Suppressor macrophage treated with lipopolysaccharide for 4 hours (primary cell): ENCODE measurements around the gene WASF3.
A peak's percentile ranks its signal among the peaks of the same experiment; 100 is the strongest.

Experiments used
- DNase-seq: peaks from one replicate; pipeline ENCODE4 v3.0.0-alpha.2; 2020

WASF3 gene

GRCh38 chr13:26557393-26558073 is at the start of gene WASF3:
Gene WASF3, plus strand, starts transcription at chr13:26557683. Its CDS starts 84,588 bp downstream, at chr13:26642271.
- DNase-seq = peak; percentile 32

DNA sequence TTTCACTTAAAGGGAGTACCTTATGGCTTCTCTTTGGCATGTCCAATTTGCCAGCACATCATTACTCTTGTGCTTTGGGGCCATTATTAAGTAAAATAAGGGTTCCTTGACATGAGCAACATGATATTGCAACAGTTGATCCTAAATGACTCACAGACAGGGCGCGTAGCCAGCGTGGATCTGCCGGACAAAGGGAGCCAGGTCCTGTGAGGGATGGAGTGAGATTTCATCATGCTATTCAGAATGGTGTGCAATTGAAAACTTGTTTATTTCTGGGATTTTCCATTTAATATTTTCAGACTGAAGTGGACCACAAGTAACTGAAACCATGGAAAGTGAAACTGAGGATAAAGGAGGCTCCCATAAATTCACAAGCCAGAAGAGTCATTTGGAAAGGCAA is 48.6 kb upstream of the WASF3 start:
- DNase-seq = no peak

DNA sequence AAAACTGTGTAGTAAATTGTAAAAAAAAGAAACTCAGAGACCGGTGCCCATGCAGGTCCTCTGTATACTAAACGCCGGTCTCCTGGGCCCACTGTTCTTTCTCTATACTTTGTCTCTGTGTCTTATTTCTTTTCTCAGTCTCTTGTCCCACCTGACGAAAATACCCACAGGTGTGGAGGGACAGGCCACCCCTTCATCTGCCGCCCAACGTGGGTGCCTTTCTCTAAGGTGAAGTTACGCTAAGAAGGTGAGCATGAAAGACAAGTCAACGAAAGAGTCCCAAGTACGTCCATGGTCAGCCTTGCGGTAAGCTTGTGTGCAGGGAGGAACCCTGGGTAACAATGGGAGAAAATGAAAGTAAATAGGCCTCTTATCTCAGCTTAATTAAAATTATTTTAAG is 48.0 kb upstream of the WASF3 start:
- DNase-seq = no peak

- no peak for DNase-seq
Measured at GRCh38 chr13:26513931-26514330, 43.6 kb upstream of the WASF3 start.

- DNase-seq = no peak
Measured at GRCh38 chr13:26515721-26516120, 41.8 kb upstream of the WASF3 start.

GRCh38 chr13:26517936-26518335 is 39.5 kb upstream of the WASF3 start:
- no peak for DNase-seq

GRCh38 chr13:26518451-26518959 is 39.0 kb upstream of the WASF3 start:
- no peak for DNase-seq

DNA sequence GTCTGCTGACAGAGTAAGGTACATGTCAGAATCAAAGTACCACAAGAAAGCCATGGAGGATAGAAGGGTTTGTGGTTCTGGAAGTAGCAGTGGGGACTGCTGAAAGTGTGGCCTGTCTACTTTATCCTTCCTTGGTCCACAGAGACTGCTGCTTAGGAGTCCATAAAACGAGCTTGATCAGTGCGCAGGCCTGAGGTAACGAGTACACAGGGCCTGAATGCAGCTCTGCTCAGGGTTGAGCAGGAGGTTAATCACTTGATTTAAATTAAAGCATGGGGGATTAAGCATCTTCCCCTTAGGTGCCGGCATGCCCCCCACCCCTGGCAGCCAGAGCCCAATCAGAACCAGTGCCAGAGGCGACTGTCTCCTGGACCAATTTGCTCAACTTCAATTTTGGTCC is 34.9 kb upstream of the WASF3 start:
- DNase-seq = no peak

DNA sequence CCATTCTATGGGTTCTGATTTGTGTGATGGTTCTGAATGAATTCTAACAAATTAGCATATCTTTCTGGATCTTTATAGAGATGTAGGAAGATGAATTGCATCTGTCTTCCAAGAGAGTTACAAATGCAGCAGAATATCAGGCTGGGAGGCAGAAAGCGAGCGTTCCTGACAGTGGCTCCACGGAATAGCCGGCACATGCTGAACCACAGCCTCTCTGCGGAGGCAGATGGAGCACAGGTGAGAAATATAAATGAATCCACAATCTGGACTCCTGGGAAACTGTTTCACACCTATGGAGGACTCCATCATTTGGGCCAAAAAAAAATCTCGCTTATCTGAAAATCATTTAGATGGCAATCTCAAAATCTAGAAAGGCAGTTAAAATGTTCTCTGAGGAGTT is 34.5 kb upstream of the WASF3 start:
- no peak for DNase-seq

DNA sequence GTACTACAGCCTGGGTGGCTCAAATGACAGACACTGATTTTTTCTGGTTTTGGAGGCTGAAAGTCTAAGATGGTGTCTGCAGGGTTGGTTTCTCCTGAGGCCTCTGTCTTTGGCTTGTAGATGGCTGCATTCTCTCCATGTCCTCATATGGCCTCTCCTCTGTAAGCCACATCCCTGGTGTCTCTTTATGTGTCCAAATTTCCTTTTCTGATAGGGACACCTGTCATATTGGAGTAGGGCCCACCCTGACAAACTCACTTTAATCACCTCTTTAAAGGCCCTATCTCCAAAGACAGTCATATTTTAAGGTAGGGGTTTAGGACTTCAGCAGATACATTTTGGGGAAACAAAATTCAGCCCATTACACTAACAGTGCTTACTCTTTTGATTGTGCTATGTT is 32.0 kb upstream of the WASF3 start:
- DNase-seq = no peak

DNA sequence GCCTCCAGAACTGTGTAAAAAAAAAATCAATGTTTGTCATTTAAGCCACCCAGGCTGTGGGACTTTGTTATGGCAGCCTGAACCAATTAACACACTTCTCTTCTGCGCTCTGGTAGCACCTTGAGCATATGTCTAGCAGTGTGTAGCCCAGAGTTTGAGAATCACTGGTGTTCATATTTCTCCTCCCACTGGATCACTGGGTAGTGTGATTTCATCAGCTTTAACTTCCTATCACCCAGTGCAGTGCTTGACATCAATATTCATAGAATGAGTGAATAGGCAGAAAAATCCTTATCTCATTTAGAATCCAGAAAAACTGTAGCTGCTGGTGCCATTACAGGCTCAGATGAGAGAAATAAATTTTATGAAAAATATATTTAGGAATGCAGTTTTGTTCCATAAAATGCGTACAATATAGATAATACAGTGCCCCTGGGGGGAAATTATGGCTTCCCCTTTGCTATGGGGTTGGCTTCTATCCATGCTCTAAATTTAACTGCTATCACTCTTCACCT is 30.7 kb upstream of the WASF3 start:
- no peak for DNase-seq

GRCh38 chr13:26528527-26528926 is 29.0 kb upstream of the WASF3 start:
- DNase-seq = no peak

- DNase-seq = peak; percentile 3
Measured at GRCh38 chr13:26529441-26529840, 28.0 kb upstream of the WASF3 start.

DNA sequence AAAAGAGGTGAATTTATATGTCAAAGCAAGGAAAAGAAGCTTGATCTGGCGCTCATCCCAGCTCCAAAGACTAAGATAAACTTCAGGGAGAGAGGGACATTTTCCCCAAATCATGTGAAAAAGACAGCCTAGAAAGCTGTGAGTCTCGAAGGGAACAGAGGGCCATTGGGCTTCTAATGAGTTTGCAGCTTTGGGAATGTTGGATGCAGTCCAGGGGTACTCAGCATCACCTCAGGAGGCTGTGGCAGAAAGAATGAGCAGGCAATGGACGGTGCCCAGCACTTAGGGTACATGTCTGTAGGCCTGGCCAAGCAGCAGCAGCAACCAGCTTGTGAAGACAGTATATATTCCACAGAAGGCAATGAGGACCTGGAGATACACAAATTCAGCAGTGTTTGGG is 25.7 kb upstream of the WASF3 start:
- DNase-seq = no peak

DNA sequence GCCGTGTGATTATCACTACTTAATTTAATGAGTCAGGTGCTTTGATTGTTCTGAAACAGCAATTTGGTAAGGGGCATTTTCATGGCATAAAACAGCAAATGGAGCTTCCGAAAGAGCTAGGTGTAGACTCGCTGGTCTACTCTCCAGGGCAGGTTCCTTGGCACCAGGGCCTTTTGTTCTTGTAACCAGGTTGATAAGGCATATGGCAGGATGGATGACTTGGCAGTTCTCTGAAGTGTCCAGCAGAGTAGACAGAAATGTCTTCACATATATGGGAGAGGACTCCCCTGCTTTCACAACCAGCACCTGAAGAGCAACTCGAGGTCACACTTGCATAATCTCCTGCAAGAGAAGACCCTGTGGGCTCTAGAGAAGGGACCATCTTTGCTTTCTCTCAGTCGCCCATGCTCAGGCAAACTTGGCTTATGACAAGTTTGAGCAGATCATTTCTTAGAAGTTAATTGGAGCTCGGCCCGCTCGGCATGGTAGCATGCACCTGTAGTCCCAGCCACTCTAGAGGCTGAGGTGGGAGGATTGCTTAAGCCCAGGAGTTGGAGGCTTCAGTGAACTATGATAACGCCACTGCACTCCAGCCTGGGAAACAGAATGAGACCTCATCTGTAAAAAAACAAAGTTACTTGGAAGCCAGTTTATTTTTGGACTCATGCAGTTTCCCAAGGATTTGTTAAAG is 23.3 kb upstream of the WASF3 start:
- no peak for DNase-seq

GRCh38 chr13:26538363-26539317 is 18.8 kb upstream of the WASF3 start:
- DNase-seq = no peak

DNA sequence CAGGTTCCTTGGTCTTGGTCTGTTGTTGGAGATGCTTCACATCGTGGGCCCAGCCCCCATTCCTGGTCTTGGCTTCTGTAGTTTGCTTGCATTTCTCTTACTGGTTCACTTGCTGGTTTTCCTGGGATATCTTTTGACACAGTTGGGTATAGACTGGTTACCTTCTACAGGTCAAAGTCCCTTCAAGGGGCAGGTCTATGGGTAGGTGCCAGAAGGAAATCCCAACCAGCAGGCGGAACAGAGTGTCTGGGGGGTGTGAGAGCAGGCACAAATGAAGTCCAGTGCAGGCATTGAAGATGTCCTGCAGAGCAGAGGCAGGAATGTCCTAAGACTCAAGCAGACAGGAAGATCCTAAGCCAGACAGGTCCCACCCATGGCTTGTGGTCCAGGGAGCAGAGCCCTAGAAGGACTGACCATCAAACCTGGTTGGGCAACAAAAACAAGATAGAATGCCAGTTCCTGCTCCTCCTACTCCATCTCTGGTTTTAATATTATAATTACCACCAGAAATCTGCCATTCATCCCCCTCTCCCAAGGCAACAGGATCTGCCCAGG is 17.7 kb upstream of the WASF3 start:
- no peak for DNase-seq

DNA sequence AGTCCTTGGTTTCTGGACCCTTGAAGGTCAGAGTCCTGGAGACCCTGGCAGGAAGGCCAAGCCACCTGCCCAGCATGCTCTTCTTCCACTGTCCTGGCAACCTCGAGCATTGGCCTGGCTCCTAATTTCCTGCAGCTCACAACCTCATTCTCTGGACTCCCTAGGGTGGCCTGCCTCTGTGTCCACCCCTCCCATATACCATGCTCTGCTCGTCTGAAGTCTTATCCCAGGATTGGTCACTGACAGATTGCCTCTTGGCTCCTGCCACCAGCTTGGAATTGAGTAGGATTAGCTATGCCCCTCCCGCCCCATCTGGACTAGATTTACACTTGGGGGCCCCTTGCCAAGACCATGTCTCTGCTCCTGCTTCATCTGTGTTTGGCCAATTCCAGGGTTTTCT is 17.1 kb upstream of the WASF3 start:
- DNase-seq = no peak

- no peak for DNase-seq
Measured at GRCh38 chr13:26541041-26541440, 16.4 kb upstream of the WASF3 start.

- no peak for DNase-seq
Measured at GRCh38 chr13:26541678-26542568, 15.6 kb upstream of the WASF3 start.

DNA sequence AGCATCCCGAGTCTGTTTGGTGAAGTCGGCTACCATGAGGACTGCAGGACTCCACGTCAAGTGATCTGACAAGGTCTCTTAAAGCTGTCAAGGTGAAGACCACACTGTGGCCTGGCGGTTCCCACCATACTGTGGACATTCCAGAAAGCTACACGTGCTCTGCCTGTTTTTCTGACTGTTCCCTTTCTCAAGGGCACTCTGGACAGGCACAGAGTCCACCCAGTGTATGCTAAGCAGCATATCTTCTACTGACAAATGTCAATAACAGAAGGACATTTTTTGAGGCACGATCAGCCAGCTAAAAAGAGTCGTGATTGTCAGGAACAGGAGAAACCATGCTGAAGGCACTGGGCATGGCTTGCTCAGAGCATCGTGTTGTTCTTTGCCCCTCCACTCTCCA is 12.8 kb upstream of the WASF3 start:
- no peak for DNase-seq
